ENCODE measurements around the gene MAP3K1. TPM values are rescaled to one million over a fixed set of nuclear protein-coding genes. Genes with fewer than 3 reads are reported as not detected.

The MAP3K1 gene
- 49.5 and 65.2 TPM in 2 replicates for total RNA-seq

GRCh38 chr5:56814963-56815657 is at the start of gene MAP3K1:
Gene MAP3K1 (plus strand): TSS chr5:56815549. CDS start chr5:56815574, 25 bp downstream.

GRCh38 chr5:56909294-56910209 is 94.2 kb downstream of the MAP3K1 start, which contains the start of gene SETD9:
Gene SETD9 (plus strand): TSS chr5:56909596. CDS start chr5:56909646, 50 bp downstream.

Other genes with a start within 250 kb of the MAP3K1 start
- gene SETD9, start 94.0 kb downstream of the MAP3K1 start, total RNA-seq, result 7.8 and 16.1 TPM in 2 replicates
- 13.7 and 20.7 TPM in 2 replicates for gene MIER3, start 136.6 kb downstream of the MAP3K1 start, total RNA-seq

All from placental epithelial cell (primary cell).